ENCODE results near the gene OLFML1.

The OLFML1 gene

GRCh38 chr11:7548659-7549274, 63.5 kb downstream of the OLFML1 start:
- Histone ChIP-seq H3K27ac (no peak overlapping the region), H3K4me3 (no peak overlapping the region)

- Histone ChIP-seq H3K4me3 (no peak overlapping the region), H3K27ac (no peak overlapping the region)
Observed at GRCh38 chr11:7549681-7550080, 64.4 kb downstream of the OLFML1 start.

GRCh38 chr11:7551571-7551970, 66.3 kb downstream of the OLFML1 start:
- Histone ChIP-seq H3K27ac (no peak overlapping the region), H3K4me3 (no peak overlapping the region)

- Histone ChIP-seq H3K27ac (no peak overlapping the region), H3K4me3 (no peak overlapping the region)
Observed at GRCh38 chr11:7552666-7553065, 67.4 kb downstream of the OLFML1 start.

GRCh38 chr11:7555052-7555699, 69.9 kb downstream of the OLFML1 start:
- no peak overlapping the region for H3K27ac ChIP-seq
- no peak overlapping the region for H3K4me3 ChIP-seq

GRCh38 chr11:7558046-7558445, 72.7 kb downstream of the OLFML1 start:
- Histone ChIP-seq H3K4me3 (no peak overlapping the region), H3K27ac (no peak overlapping the region)

- H3K4me3 ChIP-seq = no peak overlapping the region
- H3K27ac ChIP-seq = no peak overlapping the region
Observed at GRCh38 chr11:7559398-7560283, 74.3 kb downstream of the OLFML1 start.

Data from skin epidermis (tissue), 12 donors.